Gastroesophageal sphincter (tissue), 3 donors: ENCODE measurements around the gene HPS4.

Experiments used
- CTCF ChIP-seq, 4 experiments: fragments of 200-600 bp in 2 of 4; fragments of 450-650 bp in 2 of 4; sonication (generic) in 1 of 4; IDR thresholded peaks; one replicate each; pipeline ENCODE4 v1.5.1; 2017 to 2019; ENCODE audit warnings: antibody characterized with exemption in 4 of 4, mild to moderate bottlenecking in 2 of 4, moderate library complexity in 2 of 4
- EP300 ChIP-seq: sonication (generic); formaldehyde crosslinking; IDR thresholded peaks from one replicate; pipeline ENCODE4 v1.6.1; 2017; ENCODE audit warnings: antibody characterized with exemption, mild to moderate bottlenecking
- POLR2A ChIP-seq, 2 donors: fragments of 450-650 bp; IDR thresholded peaks; one replicate each; pipeline ENCODE4 v1.6.1; 2017; ENCODE audit warnings: antibody characterized with exemption in 2 of 2, mild to moderate bottlenecking in 2 of 2, moderate library complexity in 1 of 2

- no peak for TF ChIP-seq CTCF (IDR thresholded peaks at IDR 0.05)
- no peak for TF ChIP-seq POLR2A (IDR thresholded peaks at IDR 0.05)
- no peak for TF ChIP-seq EP300
Observed at GRCh38 chr22:26474682-26475081, 8.9 kb downstream of the HPS4 start.
